Activated CD8-positive, alpha-beta T cell treated with anti-CD3 and anti-CD28 coated beads for 36 hours (primary cell): Measurements from ENCODE around the gene CARD14. TPM values are rescaled to one million over a fixed set of nuclear protein-coding genes. Genes with fewer than 3 reads are reported as not detected.

Source experiments
- ATAC-seq: fragments of 200-7000 bp; cut with Tn5 transposase; one replicate; pipeline ENCODE4 v1.10.0; 2021; ENCODE audit warnings: mild to moderate bottlenecking, moderate library complexity
- CTCF ChIA-PET: fragments of 350-600 bp; sonication (Branson Sonifier 250); formaldehyde crosslinking; loops from one replicate; lab custom pipeline; 2021; ENCODE audit warnings: antibody characterized with exemption; lab: Charles Lee
- POLR2A ChIA-PET: fragments of 350-600 bp; sonication (Branson Sonifier 250); formaldehyde crosslinking; loops from one replicate; lab custom pipeline; 2021; ENCODE audit warnings: antibody characterized with exemption; lab: Charles Lee
- DNase-seq: peaks from one replicate; pipeline ENCODE4 v3.0.0-alpha.2; 2020
- H3K27ac Mint-ChIP-seq: one replicate; pipeline ENCODE4 v1.8.0; 2021; ENCODE audit warnings: mild to moderate bottlenecking, mixed read lengths
- H3K27me3 Mint-ChIP-seq: one replicate; pipeline ENCODE4 v1.8.0; 2021; ENCODE audit warnings: mixed read lengths
- H3K36me3 Mint-ChIP-seq: one replicate; pipeline ENCODE4 v1.8.0; 2021; ENCODE audit warnings: low read depth, mixed read lengths
- H3K4me1 Mint-ChIP-seq: one replicate; pipeline ENCODE4 v1.8.0; 2021; ENCODE audit warnings: low read depth, mixed read lengths
- H3K4me3 Mint-ChIP-seq: one replicate; pipeline ENCODE4 v1.8.0; 2021; ENCODE audit warnings: mild to moderate bottlenecking, moderate library complexity, mixed read lengths
- H3K9me3 Mint-ChIP-seq: one replicate; pipeline ENCODE4 v1.8.0; 2021; ENCODE audit warnings: mixed read lengths
- intact Hi-C: fragments of 100-400 bp; cut with micrococcal nuclease; formaldehyde crosslinking; loops from one replicate; pipeline ENCODE4 v1.10.0; 2022
- total RNA-seq, 2 experiments: library from RNA; stranded (reverse); gene quantifications; one replicate each; pipeline ENCODE4 v1.2.3, GENCODE V29; 2021
- TF ChIP-seq, protein P1 (sequence below): fragments of 200-600 bp; IDR thresholded peaks from one replicate; pipeline ENCODE4 v1.8.0; 2022; ENCODE audit warnings: antibody characterized with exemption, mild to moderate bottlenecking

The CARD14 gene
- total RNA-seq, 2 experiments from 2014 or later: 0.11 to 0.50 TPM

DNA sequence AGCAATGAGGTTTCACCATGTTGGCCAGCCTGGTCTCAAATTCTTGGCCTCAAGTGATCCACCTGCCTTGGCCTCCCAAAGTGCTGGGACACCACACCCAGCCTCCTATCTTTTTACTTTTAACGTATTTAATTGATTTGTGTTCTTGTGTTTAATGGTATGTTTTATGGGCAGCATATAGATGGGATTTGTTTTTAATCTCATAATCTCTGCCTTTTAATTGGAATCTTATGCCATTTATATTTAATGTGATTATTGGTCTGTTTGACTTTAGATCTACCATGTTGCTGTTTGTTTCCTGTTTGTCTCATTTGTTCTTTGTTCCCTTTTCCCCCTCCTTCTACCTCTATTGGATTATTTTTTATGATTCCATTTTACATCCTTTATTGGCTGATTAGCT lies 62.6 kb downstream of the CARD14 start:
- ATAC-seq: no peak
- H3K4me3 Mint-ChIP-seq: no peak overlapping the region
- CTCF ChIA-PET: interaction anchor here (1.3 kb wide), 1 partner anchor 36 kb away, joined by 3 read pairs; no protein-coding TSS in a partner anchor
- intact Hi-C loops: no loop called here
- DNase-seq: no peak
- H3K27ac Mint-ChIP-seq: no peak overlapping the region
- no peaks in the 10 kb centered on the region for H3K27me3 Mint-ChIP-seq
- H3K4me1 Mint-ChIP-seq: no peaks in the 10 kb centered on the region
- peaks cover 28% of the 10 kb centered on the region for H3K36me3 Mint-ChIP-seq
- POLR2A ChIA-PET: no interaction called here
- H3K9me3 Mint-ChIP-seq: peaks cover 14% of the 10 kb centered on the region
- TF ChIP-seq, protein P1, sequence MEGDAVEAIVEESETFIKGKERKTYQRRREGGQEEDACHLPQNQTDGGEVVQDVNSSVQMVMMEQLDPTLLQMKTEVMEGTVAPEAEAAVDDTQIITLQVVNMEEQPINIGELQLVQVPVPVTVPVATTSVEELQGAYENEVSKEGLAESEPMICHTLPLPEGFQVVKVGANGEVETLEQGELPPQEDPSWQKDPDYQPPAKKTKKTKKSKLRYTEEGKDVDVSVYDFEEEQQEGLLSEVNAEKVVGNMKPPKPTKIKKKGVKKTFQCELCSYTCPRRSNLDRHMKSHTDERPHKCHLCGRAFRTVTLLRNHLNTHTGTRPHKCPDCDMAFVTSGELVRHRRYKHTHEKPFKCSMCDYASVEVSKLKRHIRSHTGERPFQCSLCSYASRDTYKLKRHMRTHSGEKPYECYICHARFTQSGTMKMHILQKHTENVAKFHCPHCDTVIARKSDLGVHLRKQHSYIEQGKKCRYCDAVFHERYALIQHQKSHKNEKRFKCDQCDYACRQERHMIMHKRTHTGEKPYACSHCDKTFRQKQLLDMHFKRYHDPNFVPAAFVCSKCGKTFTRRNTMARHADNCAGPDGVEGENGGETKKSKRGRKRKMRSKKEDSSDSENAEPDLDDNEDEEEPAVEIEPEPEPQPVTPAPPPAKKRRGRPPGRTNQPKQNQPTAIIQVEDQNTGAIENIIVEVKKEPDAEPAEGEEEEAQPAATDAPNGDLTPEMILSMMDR: no peak

DNA sequence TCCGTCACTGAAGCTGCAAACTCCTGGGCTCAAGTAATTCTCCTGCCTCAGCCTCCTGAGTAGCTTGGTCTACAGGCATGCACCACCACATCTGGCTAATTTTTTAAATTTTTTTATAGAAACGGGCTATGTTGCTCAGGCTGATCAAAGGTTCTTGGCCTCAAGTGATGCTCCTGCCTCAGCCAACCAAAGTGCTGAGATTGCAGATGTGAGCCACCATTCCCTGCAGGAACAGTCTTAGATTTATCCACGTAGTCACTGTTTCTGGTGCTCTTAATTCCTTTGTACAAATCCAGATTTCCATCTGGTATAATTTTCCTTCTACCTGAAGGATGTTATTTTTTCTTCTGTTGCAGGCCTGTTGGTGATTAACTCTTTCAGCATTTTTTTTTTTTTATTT lies 63.4 kb downstream of the CARD14 start:
- ChIA-PET POLR2A (no interaction called here), CTCF (no interaction called here)
- intact Hi-C loops: no loop called here
- TF ChIP-seq, protein P1: no peak
- ATAC-seq (no peak), DNase-seq (no peak)
- Mint-ChIP-seq H3K9me3 (peaks cover 14% of the 10 kb centered on the region), H3K27me3 (no peaks in the 10 kb centered on the region), H3K27ac (no peak overlapping the region), H3K36me3 (peaks cover 32% of the 10 kb centered on the region), H3K4me1 (no peaks in the 10 kb centered on the region), H3K4me3 (no peak overlapping the region)

DNA sequence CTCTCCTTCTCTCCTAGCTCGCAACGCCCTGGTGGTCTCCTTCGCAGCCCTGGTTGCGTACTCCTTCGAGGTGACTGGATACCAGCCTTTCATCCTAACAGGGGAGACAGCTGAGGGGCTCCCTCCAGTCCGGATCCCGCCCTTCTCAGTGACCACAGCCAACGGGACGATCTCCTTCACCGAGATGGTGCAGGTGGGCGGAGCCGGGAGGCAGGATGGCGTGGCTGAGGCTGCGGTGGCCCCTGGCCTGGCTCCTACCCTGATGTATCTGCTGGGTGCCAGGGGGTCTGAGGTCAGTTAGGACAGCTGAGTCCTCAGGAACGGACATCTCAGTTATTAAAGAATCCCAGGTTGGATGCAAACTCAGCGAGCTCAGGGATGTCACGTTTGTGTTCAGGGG lies 67.1 kb downstream of the CARD14 start:
- ATAC-seq: no peak
- H3K9me3 Mint-ChIP-seq: peaks cover 10% of the 10 kb centered on the region
- DNase-seq: no peak
- no peak overlapping the region for H3K27ac Mint-ChIP-seq
- H3K27me3 Mint-ChIP-seq: no peaks in the 10 kb centered on the region
- TF ChIP-seq, protein P1: no peak
- POLR2A ChIA-PET: interaction anchor here (0.8 to 1.6 kb wide), 2 partner anchors 9 to 18 kb away, joined by 3 to 4 read pairs; no protein-coding TSS in a partner anchor
- intact Hi-C loops: no loop called here
- H3K4me1 Mint-ChIP-seq: no peaks in the 10 kb centered on the region
- peaks cover 29% of the 10 kb centered on the region for H3K36me3 Mint-ChIP-seq
- H3K4me3 Mint-ChIP-seq: no peak overlapping the region
- CTCF ChIA-PET: interaction anchor here (1.6 to 2.0 kb wide), 2 partner anchors 41 to 229 kb away, joined by 4 to 5 read pairs; no protein-coding TSS in a partner anchor

DNA sequence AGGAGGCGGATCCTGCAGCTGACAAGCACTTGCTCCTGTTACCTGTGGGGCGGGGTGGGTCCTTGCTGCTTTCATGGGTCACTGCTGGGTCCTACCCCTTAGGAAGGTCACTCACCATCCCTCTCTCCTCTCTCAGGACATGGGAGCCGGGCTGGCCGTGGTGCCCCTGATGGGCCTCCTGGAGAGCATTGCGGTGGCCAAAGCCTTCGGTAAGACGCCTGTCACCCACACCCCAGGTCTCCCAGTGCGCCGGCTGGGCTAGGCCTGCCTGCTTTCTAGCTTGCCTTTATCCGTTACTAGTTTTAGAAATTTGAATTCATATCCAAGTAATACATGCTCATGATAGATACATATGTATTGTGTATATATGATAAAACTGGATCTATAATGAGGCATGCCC lies 67.6 kb downstream of the CARD14 start:
- ChIA-PET CTCF (interaction anchor here (1.1 to 2.0 kb wide), 3 partner anchors 17 to 229 kb away, joined by 4 to 5 read pairs (median 4); no protein-coding TSS in a partner anchor), POLR2A (interaction anchor here (0.8 to 1.6 kb wide), 2 partner anchors 8 to 18 kb away, joined by 3 to 4 read pairs; no protein-coding TSS in a partner anchor)
- H3K9me3 Mint-ChIP-seq: peaks cover 9% of the 10 kb centered on the region
- intact Hi-C loops: no loop called here
- H3K36me3 Mint-ChIP-seq: peaks cover 25% of the 10 kb centered on the region
- no peak overlapping the region for H3K27ac Mint-ChIP-seq
- H3K4me3 Mint-ChIP-seq: no peak overlapping the region
- no peaks in the 10 kb centered on the region for H3K27me3 Mint-ChIP-seq
- ATAC-seq: no peak
- no peak for DNase-seq
- TF ChIP-seq, protein P1: no peak
- no peaks in the 10 kb centered on the region for H3K4me1 Mint-ChIP-seq

DNA sequence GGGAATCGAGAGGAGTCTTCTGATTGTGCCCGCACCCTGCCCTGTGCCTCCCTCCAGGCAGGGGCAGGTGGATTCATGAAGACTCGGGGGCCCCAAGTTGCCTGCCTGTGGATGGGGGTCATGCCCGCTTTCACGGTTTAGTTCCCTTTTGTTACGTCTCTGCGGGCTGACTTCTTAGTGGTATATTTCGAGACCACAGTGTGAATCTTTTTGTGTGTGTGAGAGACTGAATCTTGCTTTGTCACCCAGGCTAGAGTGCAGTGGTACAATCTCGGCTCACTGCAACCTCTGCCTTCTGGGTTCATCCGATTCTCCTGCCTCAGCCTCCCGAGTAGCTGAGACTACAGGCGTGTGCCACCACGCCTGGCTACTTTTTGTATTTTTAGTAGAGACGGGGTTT lies 72.7 kb downstream of the CARD14 start:
- peaks cover 6% of the 10 kb centered on the region for H3K36me3 Mint-ChIP-seq

More for the DNA sequence above, 72.7 kb downstream of the CARD14 start:
- H3K27ac Mint-ChIP-seq: no peak overlapping the region
- DNase-seq (no peak), ATAC-seq (no peak)
- TF ChIP-seq, protein P1: no peak
- no peaks in the 10 kb centered on the region for H3K9me3 Mint-ChIP-seq
- no peaks in the 10 kb centered on the region for H3K27me3 Mint-ChIP-seq
- CTCF ChIA-PET: no interaction called here
- intact Hi-C loops: no loop called here
- no peak overlapping the region for H3K4me3 Mint-ChIP-seq
- POLR2A ChIA-PET: interaction anchor here (1.0 kb wide), 1 partner anchor 16 kb away, joined by 3 read pairs; no protein-coding TSS in a partner anchor
- H3K4me1 Mint-ChIP-seq: no peaks in the 10 kb centered on the region
